ENCODE results near the gene ATP6V1G1.
"Not testable (repeated sequence)": the region's sequence is repeated elsewhere in the genome, so short reads cannot be mapped to it uniquely, and the experiment has no call there.

ATP6V1G1 gene

GRCh38 chr9:114560956-114561355 lies 26.6 kb upstream of the ATP6V1G1 start:
- no peak for TF ChIP-seq CTCF (conservative IDR thresholded peaks at IDR 0.05; ENCODE audit: low read depth, low read length)
- no peak overlapping the region for H3K4me3 ChIP-seq (ENCODE audit: low read length)
- no peak for DNase-seq (ENCODE audit: low read depth)

GRCh38 chr9:114561771-114562170 lies 25.8 kb upstream of the ATP6V1G1 start:
- DNase-seq (ENCODE audit: low read depth): no peak
- no peak for TF ChIP-seq CTCF (conservative IDR thresholded peaks at IDR 0.05; ENCODE audit: low read depth, low read length)
- H3K4me3 ChIP-seq (ENCODE audit: low read length): no peak overlapping the region

GRCh38 chr9:114565204-114565603 lies 22.4 kb upstream of the ATP6V1G1 start:
- no peak for DNase-seq (ENCODE audit: low read depth)
- no peak overlapping the region for H3K4me3 ChIP-seq (ENCODE audit: low read length)
- no peak for TF ChIP-seq CTCF (conservative IDR thresholded peaks at IDR 0.05; ENCODE audit: low read depth, low read length)

- no peak overlapping the region for H3K4me3 ChIP-seq (ENCODE audit: low read length)
- no peak for DNase-seq (ENCODE audit: low read depth)
- TF ChIP-seq CTCF (conservative IDR thresholded peaks at IDR 0.05; ENCODE audit: low read depth, low read length): no peak
Observed at GRCh38 chr9:114570742-114571141, 16.8 kb upstream of the ATP6V1G1 start.

GRCh38 chr9:114571391-114571790 lies 16.2 kb upstream of the ATP6V1G1 start:
- TF ChIP-seq CTCF (conservative IDR thresholded peaks at IDR 0.05; ENCODE audit: low read depth, low read length): no peak
- no peak for DNase-seq (ENCODE audit: low read depth)
- no peak overlapping the region for H3K4me3 ChIP-seq (ENCODE audit: low read length)

GRCh38 chr9:114572199-114572598 lies 15.4 kb upstream of the ATP6V1G1 start:
- H3K4me3 ChIP-seq (ENCODE audit: low read length): no peak overlapping the region
- no peak for TF ChIP-seq CTCF (conservative IDR thresholded peaks at IDR 0.05; ENCODE audit: low read depth, low read length)
- no peak for DNase-seq (ENCODE audit: low read depth)

GRCh38 chr9:114574438-114574837 lies 13.1 kb upstream of the ATP6V1G1 start:
- no peak for DNase-seq (ENCODE audit: low read depth)
- TF ChIP-seq CTCF (conservative IDR thresholded peaks at IDR 0.05; ENCODE audit: low read depth, low read length): no peak

GRCh38 chr9:114576779-114577178 lies 10.8 kb upstream of the ATP6V1G1 start:
- H3K4me3 ChIP-seq (ENCODE audit: low read length); DNase-seq (ENCODE audit: low read depth): not testable (repeated sequence)

More at GRCh38 chr9:114574438-114574837, 13.1 kb upstream of the ATP6V1G1 start:
- H3K4me3 ChIP-seq (ENCODE audit: low read length): no peak overlapping the region

GRCh38 chr9:114578134-114578533 lies 9.4 kb upstream of the ATP6V1G1 start:
- not testable (repeated sequence) for H3K4me3 ChIP-seq (ENCODE audit: low read length); DNase-seq (ENCODE audit: low read depth)
